Stimulated activated CD4-positive, alpha-beta T cell treated with anti-CD3 and anti-CD28 coated beads, Interleukin-15, amount 100 ng/mL, for 1 hour (primary cell): Measurements from ENCODE around the gene ARCN1.
"Not testable (repeated sequence)": the region's sequence is repeated elsewhere in the genome, so short reads cannot be mapped to it uniquely, and the experiment has no call there.

Source experiments
- DNase-seq, 2 donors: peaks; one replicate each; pipeline ENCODE4 v3.0.0-alpha.2; 2020; ENCODE audit warnings: low read depth in 1 of 2, low spot score in 1 of 2

Gene ARCN1

GRCh38 chr11:118544010-118544646, 28.1 kb upstream of the ARCN1 start:
- DNase-seq, result no peak

DNA sequence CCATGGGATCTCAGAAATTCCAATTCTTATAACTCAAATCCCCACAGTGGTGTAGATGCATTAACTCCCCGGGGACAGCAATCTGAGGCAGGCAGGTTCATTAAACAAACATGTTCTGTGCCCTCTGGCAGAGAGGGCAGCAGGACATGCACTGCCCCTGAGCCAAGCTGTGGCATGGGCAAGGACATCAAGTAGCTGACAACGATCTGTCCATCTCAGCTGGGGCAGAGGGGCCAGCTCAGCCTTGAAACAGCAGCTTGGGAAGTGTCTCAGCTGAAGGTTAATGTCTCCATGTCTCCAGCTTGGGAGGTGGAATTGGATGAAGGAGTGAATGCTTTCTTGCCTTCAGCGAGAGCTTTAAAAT, 27.6 kb upstream of the ARCN1 start:
- no peak for DNase-seq

DNA sequence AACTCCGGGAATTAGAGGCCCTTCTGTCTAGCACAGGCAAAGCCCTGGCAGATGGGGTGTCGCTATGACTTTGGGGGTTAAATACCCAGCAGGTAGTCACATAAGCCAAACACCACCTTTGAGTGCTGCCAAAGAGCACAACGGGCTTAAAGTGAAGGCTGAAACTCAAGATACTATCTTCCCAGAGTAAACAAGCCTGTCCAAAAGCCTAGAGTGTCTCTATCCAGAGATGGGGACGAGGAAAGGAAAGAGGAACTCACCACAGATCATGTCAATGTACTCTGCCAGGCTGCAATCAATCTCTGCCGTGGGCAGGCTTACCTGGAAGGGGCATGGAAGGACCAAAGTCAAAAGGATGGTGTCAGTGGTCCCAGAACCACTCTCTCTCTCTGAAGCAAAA, 26.7 kb upstream of the ARCN1 start:
- DNase-seq, result no peak

DNA sequence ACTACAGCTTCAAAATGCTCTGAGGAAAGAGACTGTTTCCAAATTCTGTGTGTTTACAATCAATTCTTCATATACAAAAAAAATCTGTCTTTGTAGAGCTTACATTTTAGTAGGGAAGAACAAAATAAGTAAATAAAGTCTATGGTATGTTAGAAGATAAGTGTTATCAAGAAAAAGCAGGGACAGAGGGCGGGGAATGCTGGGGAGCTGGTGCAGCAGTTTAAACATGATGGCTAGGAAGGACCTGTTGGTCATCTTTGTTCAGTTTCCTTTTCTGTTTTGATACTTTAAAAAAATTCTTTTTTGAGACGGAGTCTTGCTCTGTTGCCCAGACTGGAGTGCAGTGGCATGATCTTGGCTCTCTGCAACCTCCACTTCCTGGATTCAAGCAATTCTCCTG, 25.1 kb upstream of the ARCN1 start:
- no peak for DNase-seq

- no peak for DNase-seq
Measured at GRCh38 chr11:118552341-118552740, 19.9 kb upstream of the ARCN1 start.

GRCh38 chr11:118560806-118561205, 11.4 kb upstream of the ARCN1 start:
- no peak for DNase-seq

- DNase-seq, result no peak
Measured at GRCh38 chr11:118565051-118565450, 7.2 kb upstream of the ARCN1 start.

- no peak for DNase-seq
Measured at GRCh38 chr11:118569670-118570069, 2.5 kb upstream of the ARCN1 start.

DNA sequence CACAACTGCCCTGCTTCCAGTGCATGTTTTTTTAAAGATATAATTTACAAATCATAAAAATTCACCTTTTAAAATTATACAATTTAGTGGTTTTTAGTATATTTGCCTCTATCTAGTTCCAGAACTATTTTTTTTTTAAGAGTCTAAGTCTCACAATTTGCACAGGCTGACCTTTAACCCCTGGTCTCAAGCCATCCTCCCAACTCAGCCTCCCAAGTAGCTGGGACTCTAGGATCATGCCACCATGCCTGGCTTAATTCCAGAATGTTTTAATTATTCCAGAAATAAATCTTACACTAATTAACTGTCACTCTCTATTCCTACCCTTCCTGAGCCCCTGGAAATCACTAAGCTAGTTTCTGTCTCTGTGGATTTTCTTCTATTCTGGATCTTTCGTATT, 1.4 kb upstream of the ARCN1 start:
- DNase-seq, result no peak

- not testable (repeated sequence) for DNase-seq
Measured at GRCh38 chr11:118571701-118572060, 528 bp upstream of the ARCN1 start.

- no peak for DNase-seq
Measured at GRCh38 chr11:118572981-118573550, 857 bp downstream of the ARCN1 start.

GRCh38 chr11:118574636-118575035, 2.4 kb downstream of the ARCN1 start:
- DNase-seq, result no peak

GRCh38 chr11:118577995-118578394, 5.8 kb downstream of the ARCN1 start:
- DNase-seq, result not testable (repeated sequence)

- no peak for DNase-seq
Measured at GRCh38 chr11:118581057-118581456, 8.8 kb downstream of the ARCN1 start.

- DNase-seq, result no peak
Measured at GRCh38 chr11:118587952-118588351, 15.7 kb downstream of the ARCN1 start.

GRCh38 chr11:118592616-118593367, 20.6 kb downstream of the ARCN1 start:
- no peak for DNase-seq

- DNase-seq, result not testable (repeated sequence)
Measured at GRCh38 chr11:118594984-118595383, 22.8 kb downstream of the ARCN1 start.

GRCh38 chr11:118596224-118597146, 24.3 kb downstream of the ARCN1 start:
- no peak for DNase-seq

DNA sequence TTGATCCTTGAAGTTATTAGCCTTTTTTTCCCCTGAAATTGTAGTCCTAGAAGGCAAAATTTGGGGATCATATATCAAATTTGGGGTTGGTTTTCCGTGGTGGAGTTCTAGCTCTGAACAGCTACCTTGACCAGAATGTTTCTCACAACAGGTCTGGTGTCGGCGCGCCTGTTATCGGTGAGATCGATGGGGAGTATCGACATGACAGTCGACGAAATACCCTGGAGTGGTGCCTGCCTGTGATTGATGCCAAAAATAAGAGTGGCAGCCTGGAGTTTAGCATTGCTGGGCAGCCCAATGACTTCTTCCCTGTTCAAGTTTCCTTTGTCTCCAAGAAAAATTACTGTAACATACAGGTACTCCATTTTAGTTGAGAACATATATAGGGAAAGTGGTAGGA, 25.3 kb downstream of the ARCN1 start:
- no peak for DNase-seq

DNA sequence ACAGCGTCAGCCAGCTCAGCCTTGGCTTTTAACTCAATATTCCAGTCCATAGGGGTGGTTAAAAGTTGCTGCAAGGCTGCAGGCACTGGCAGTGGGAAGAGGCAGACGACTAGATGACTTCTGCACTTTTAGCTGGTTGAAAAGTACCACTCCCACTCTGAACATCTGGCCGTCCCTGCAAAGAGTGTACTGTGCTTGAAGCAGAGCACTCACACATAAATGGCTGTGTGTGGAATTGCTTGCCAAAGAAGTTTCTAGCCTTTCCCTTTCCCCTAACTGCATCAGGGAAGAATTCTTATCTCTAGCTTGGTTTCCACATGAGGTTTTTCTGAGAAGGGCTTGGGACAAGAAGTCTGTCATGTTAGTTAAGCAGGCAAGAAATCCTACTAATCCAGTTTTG, 30.1 kb downstream of the ARCN1 start:
- no peak for DNase-seq

DNA sequence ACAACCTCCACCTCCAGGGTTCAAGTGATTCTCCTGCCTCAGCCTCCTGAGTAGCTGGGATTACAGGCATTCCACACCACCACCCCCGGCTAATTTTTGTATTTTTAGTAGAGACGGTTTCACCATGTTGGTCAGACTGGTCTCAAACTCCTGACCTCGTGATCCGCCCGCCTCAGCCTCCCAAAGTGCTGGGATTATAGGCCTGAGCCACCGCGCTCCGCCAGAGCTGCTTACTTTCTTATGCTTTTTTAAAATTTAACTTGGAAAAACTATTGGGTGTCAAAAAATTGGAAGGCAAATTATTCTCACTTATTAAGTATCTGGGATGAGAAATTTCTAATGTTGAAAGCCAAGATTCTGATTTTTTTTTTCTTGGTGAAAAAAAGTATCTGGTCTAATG, 31.5 kb downstream of the ARCN1 start:
- DNase-seq, result not testable (repeated sequence)

DNA sequence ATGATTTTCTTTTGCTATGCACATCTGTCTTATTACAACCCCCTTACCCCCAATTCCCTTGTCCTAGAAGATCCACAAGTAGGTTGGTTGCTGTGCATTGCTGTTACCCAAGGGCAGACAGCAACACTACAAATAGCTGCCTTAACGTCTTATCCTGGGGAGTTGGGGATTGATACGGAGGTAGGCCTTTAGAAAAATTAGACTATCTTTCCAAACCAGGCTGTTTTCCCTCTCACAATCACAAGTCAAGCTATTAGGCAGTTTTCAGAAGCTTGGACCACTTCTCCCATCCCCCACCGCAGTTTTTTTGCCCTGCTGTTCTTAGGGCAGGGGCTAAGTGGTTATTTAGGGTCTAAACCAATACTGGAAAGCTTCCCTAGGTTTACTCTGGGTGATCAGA, 32.4 kb downstream of the ARCN1 start:
- no peak for DNase-seq
